DMS153 treated with DMSO at 0.1 percent for 48 hours (cell line): ENCODE measurements around the gene TK2.
"Not testable (repeated sequence)": the region's sequence is repeated elsewhere in the genome, so short reads cannot be mapped to it uniquely, and the experiment has no call there.

ENCODE experiments used
- DNase-seq: peaks from one replicate; lab custom pipeline; 2025; ENCODE audit not compliant: unreplicated experiment; lab: John Stamatoyannopoulos, UW

TK2 gene

GRCh38 chr16:66508248-66508913 lies 41.5 kb downstream of the TK2 start:
- no peak for DNase-seq

GRCh38 chr16:66507731-66508239 lies 42.1 kb downstream of the TK2 start:
- DNase-seq = no peak

DNA sequence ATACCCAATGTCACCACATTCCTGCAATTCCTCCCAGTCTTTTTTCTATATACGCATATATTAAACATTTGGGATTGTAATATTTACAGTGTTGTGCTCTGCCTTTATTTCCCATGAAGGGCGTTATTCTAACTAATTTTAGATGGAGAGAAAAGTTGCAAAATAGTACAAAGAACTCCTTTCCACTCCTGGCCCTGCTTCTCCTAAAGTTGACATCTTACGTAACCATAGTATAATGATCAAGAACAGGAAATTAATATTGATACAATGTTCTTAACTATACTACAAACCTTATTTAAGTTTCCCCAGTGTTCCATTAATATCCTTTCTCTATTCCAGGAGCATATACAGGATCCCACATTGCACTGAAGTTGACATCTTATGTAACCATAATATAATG lies 46.3 kb downstream of the TK2 start:
- no peak for DNase-seq

DNA sequence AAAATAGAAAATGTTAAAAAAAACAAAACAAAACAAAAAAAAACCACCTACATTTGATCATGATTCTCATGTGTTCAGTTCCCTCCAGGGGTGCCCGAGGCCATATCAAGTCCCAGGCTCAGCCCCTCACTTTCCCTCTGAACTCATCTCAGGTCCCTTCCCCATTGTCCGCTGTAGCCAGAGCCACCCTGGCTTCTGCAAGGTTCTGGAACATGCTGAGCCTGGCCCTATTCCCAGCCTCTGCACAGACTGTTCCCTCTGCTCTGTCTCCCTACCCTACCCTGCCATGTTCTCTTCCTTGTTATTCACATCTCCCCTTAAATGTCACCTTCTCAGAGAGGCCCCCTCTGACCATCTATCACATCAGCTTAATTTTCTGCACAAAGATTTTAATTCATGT lies 46.9 kb downstream of the TK2 start:
- no peak for DNase-seq

- DNase-seq = no peak
Observed at GRCh38 chr16:66502020-66502913, 47.7 kb downstream of the TK2 start.

DNA sequence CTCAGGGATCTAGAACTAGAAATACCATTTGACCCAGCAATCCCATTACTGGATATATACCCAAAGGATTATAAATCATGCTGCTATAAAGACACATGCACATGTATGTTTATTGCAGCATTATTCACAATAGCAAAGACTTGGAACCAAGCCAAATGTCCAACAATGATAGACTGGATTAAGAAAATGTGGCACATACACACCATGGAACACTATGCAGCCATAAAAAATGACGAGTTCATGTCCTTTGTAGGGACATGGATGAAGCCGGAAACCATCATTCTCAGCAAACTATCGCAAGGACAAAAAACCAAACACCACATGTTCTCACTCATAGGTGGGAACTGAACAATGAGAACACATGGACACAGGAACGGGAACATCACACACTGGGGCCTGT lies 48.4 kb downstream of the TK2 start:
- not testable (repeated sequence) for DNase-seq

DNA sequence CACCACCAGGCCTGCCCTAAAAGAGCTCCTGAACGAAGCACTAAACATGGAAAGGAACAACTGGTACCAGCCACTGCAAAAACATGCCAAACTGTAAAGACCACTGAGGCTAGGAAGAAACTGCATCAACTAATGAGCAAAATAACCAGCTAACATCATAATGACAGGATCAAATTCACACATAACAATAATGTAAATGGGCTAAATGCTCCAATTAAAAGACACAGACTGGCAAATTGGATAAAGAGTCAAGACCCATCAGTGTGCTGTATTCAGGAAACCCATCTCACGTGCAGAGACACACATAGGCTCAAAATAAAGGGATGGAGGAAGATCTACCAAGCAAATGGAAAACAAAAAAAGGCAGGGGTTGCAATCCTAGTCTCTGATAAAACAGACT lies 52.0 kb downstream of the TK2 start:
- DNase-seq = not testable (repeated sequence)

- DNase-seq = not testable (repeated sequence)
Observed at GRCh38 chr16:66496226-66496625, 53.7 kb downstream of the TK2 start.

DNA sequence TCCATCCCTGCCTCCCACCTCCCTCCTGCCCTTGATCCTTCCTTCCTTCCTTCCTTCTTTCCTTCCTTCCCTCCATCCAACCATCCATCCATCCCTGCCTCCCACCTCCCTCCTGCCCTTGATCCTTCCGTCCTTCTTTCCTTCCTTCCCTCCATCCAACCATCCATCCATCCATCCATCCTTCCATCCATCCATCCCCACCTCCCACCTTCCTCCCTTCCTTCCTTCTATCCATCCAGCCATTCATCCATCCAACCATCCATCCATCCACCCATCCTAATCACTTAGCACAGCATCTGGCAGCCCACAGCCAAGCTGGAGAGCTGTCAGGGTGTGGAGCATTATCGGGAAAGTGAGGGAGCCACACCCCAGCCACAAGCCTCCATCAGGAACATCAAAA lies 54.5 kb downstream of the TK2 start:
- DNase-seq = no peak

DNA sequence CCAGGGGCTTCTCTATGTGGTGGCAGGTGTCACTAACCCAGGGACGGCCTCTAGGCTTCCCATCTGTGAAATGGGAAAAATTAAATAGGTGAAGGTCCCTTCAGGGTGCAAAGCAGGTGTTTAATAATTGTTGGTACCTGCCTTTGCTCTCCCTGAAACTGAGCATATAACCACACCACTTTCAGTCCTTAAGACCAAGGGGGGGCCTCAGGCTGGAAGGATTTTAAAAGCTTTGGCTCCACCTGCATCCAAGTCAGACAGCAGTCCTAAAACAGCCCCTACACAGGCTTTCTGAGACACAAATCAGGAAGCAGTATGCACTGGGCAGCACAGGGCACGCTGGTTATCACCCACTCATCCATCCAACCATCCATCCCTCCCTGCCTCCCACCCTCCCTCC lies 55.0 kb downstream of the TK2 start:
- DNase-seq = no peak

- DNase-seq = no peak
Observed at GRCh38 chr16:66493490-66494401, 56.2 kb downstream of the TK2 start.

- no peak for DNase-seq
Observed at GRCh38 chr16:66491716-66492064, 58.2 kb downstream of the TK2 start.

GRCh38 chr16:66490774-66491715 lies 58.9 kb downstream of the TK2 start:
- DNase-seq = no peak

- DNase-seq = no peak
Observed at GRCh38 chr16:66489818-66490217, 60.1 kb downstream of the TK2 start.

GRCh38 chr16:66489385-66489784 lies 60.5 kb downstream of the TK2 start:
- no peak for DNase-seq

DNA sequence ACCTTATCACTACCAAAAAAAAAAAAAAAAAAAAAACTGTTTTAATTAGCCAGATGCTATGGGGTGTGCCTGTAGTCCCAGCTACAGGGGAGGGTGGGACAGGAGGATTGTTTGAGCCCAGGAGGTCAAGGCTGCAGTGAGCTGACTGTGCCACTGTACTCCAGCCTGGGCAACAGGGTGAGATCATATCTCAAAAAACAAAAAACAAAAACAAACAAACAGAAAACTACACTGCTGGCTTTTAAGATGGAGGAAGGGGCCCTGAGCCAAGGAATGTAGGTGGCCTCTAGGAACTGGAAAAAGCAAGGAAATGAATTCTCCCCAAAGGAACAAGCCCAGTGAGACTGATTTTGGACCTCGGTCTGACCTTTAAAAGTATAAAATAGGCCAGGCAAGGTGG lies 61.4 kb downstream of the TK2 start:
- no peak for DNase-seq

DNA sequence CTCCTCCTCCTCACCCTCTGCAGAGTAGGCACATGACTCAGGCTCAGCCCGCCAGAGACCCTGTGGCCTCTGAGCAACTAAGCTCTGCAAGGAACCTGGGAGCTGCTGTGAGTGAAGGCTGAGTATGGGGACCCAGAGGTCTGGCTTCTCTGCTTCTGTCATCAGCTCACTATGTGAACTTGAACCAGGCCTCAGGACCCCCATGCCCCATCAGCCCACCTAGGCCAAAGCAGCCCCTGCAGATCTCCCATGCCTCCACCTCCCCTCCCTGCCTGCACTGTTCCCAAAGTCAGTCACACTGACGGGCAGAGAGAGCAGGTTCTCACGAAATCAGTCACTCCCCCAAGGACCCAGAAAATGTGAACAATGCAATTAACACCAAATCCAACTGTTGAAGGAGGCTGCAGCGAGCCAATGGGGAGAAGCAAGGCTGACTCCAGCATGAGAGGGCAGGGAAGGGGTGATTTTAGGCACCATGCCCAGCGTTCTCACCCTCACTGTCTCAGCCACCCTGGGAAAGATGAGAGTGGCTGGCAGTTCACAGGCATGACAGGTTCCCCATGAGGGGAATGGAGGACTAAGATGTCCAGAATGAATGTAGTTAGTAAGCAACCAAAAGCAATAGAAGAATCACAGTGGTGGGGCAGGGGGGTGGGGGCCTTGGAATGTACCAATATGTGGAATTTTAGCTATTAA lies 62.2 kb downstream of the TK2 start:
- no peak for DNase-seq

DNA sequence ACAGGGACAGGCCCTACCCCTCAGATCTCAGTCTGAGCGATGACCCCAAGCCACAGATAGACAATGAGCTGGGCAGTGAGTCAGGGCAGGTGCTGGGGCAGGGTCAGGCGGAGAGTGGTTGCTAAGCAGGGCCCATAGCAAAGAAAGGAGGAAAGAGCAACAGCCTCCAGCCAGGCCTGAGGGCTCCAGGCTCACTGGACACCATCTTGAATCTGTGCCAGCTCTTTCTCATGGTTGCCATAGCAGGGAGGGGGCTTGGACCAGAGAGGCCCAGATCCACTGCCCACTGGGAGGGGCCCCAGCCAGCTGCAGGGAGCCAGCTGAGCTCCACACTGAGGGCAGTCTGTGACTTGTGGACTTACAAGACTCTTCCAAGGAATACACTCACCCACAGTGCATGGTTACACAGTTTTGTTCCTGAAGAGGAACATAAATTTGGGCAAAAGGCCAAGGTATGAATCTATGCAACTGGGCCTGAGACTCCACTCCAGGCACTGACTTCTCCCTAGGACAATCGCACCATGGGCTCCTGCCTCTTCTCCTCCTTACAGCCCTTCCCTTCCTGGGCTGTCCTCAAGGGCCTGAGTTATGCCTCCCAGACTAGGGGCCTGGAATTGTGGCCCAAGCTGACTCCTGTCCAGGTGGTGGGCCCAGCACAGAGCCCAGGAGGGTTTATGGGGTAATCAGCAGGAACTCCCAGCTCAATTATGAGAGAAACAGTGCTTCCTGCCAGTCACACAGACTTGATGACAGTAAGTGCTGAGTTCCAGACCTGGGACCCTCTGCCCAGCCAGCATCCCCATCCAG lies 62.9 kb downstream of the TK2 start:
- DNase-seq = no peak
